GM23338 (cell line): ENCODE data around the gene IL1F10. TPM values are rescaled to one million over a fixed set of nuclear protein-coding genes. Genes with fewer than 3 reads are reported as not detected.

Experiments used
- ATAC-seq: fragments of 200-7000 bp; cut with Tn5 transposase; 3 replicates; pipeline ENCODE4 v1.9.1; 2020
- DNase-seq: peaks from one replicate; pipeline ENCODE4 v3.0.0-alpha.2; 2015; ENCODE audit warnings: low spot score
- H2AFZ ChIP-seq: fragments of 200-600 bp; sonication (generic); 2 replicates; pipeline ENCODE4 v1.8.0; 2016; ENCODE audit warnings: antibody characterized with exemption, mild to moderate bottlenecking, moderate library complexity
- H3F3A ChIP-seq: fragments of 200-600 bp; sonication (generic); replicated peaks from 2 replicates; pipeline ENCODE4 v1.8.0; 2017; ENCODE audit warnings: antibody characterized with exemption, mixed run types, low read depth
- H3K27ac ChIP-seq: fragments of 200-600 bp; sonication (generic); 2 replicates; pipeline ENCODE4 v1.6.1; 2016; ENCODE audit warnings: low read depth
- H3K27me3 ChIP-seq: fragments of 200-600 bp; sonication (generic); 2 replicates; pipeline ENCODE4 v1.8.0; 2016; ENCODE audit warnings: mild to moderate bottlenecking, mixed run types, moderate library complexity; ENCODE audit not compliant: insufficient read depth
- H3K36me3 ChIP-seq: fragments of 200-600 bp; sonication (generic); 2 replicates; pipeline ENCODE4 v1.8.0; 2016; ENCODE audit warnings: mild to moderate bottlenecking; ENCODE audit not compliant: insufficient read depth
- H3K4me1 ChIP-seq: fragments of 200-600 bp; sonication (generic); 2 replicates; pipeline ENCODE4 v1.8.0; 2016; ENCODE audit warnings: mild to moderate bottlenecking, moderate library complexity; ENCODE audit not compliant: insufficient read depth
- H3K4me2 ChIP-seq: fragments of 200-600 bp; sonication (generic); 2 replicates; pipeline ENCODE4 v1.7.1; 2017; ENCODE audit warnings: mixed run types
- H3K4me3 ChIP-seq: fragments of 200-600 bp; sonication (generic); 2 replicates; pipeline ENCODE4 v1.6.1; 2016; ENCODE audit warnings: mixed run types
- H3K79me2 ChIP-seq: fragments of 200-600 bp; sonication (generic); replicated peaks from 2 replicates; pipeline ENCODE4 v1.8.0; 2017; ENCODE audit warnings: mild to moderate bottlenecking; ENCODE audit not compliant: insufficient read depth
- H3K9me2 ChIP-seq: fragments of 200-600 bp; sonication (generic); 2 replicates; pipeline ENCODE4 v1.8.0; 2017; ENCODE audit not compliant: insufficient read depth
- H4K20me1 ChIP-seq: fragments of 200-600 bp; sonication (generic); replicated peaks from 2 replicates; pipeline ENCODE4 v1.8.0; 2017; ENCODE audit warnings: mild to moderate bottlenecking; ENCODE audit not compliant: insufficient read depth
- H3K27ac Mint-ChIP-seq: 2 replicates; pipeline ENCODE4 v1.8.0; 2020; ENCODE audit warnings: inconsistent platforms, mild to moderate bottlenecking, moderate library complexity, mixed read lengths
- H3K27me3 Mint-ChIP-seq: 3 replicates; pipeline ENCODE4 v1.8.0; 2022; ENCODE audit warnings: low read depth, mild to moderate bottlenecking, moderate library complexity, mixed read lengths, inconsistent platforms; ENCODE audit not compliant: insufficient read depth, poor library complexity
- H3K36me3 Mint-ChIP-seq: 3 replicates; pipeline ENCODE4 v1.8.0; 2021; ENCODE audit warnings: low read depth, mild to moderate bottlenecking, inconsistent platforms, moderate library complexity, mixed read lengths
- H3K4me1 Mint-ChIP-seq: 3 replicates; pipeline ENCODE4 v1.8.0; 2020; ENCODE audit warnings: mild to moderate bottlenecking, inconsistent platforms, mixed read lengths
- H3K4me3 Mint-ChIP-seq: 3 replicates; pipeline ENCODE4 v1.8.0; 2021; ENCODE audit warnings: moderate library complexity, mild to moderate bottlenecking, inconsistent platforms, mixed read lengths
- H3K9me3 Mint-ChIP-seq: 3 replicates; pipeline ENCODE4 v1.8.0; 2020; ENCODE audit warnings: moderate library complexity, mild to moderate bottlenecking, inconsistent platforms, mixed read lengths
- CREB1 ChIP-seq: fragments of 250-450 bp; sonication (Bioruptor Pico); IDR thresholded peaks from 2 replicates; pipeline ENCODE4 v1.5.0; 2020; ENCODE audit warnings: low read depth, mild to moderate bottlenecking, moderate library complexity
- ETS1 ChIP-seq: IDR thresholded peaks from 2 replicates; pipeline ENCODE4 v1.6.1; 2016; ENCODE audit warnings: antibody characterized with exemption
- EZH2 ChIP-seq: fragments of 200-600 bp; sonication (generic); IDR thresholded peaks from one replicate; pipeline ENCODE4 v1.8.0; 2017; ENCODE audit warnings: antibody characterized with exemption, mild to moderate bottlenecking, low read depth; ENCODE audit not compliant: unreplicated experiment
- EZH2phosphoT487 ChIP-seq: fragments of 200-600 bp; sonication (generic); IDR thresholded peaks from one replicate; pipeline ENCODE4 v1.8.1; 2018; ENCODE audit warnings: antibody characterized with exemption; ENCODE audit not compliant: unreplicated experiment
- JUNB ChIP-seq: IDR thresholded peaks from one replicate; pipeline ENCODE4 v1.6.1; 2016; ENCODE audit warnings: antibody characterized with exemption; ENCODE audit not compliant: unreplicated experiment
- NANOG ChIP-seq: IDR thresholded peaks from 2 replicates; pipeline ENCODE4 v1.6.1; 2016; ENCODE audit warnings: antibody characterized with exemption, borderline replicate concordance
- POLR2AphosphoS5 ChIP-seq: IDR thresholded peaks from 2 replicates; pipeline ENCODE4 v1.6.1; 2016; ENCODE audit warnings: antibody characterized with exemption, low read depth
- REST ChIP-seq: IDR thresholded peaks from one replicate; pipeline ENCODE4 v1.6.1; 2018; ENCODE audit warnings: antibody characterized with exemption; ENCODE audit not compliant: unreplicated experiment
- STAT1 ChIP-seq: IDR thresholded peaks from one replicate; pipeline ENCODE4 v1.6.1; 2016; ENCODE audit warnings: antibody characterized with exemption; ENCODE audit not compliant: unreplicated experiment
- ZNF114 ChIP-seq: fragments of 250-450 bp; sonication (Bioruptor Pico); IDR thresholded peaks from 2 replicates; pipeline ENCODE4 v1.5.0; 2020; ENCODE audit warnings: mild to moderate bottlenecking, moderate library complexity
- ZNF331 ChIP-seq: fragments of 250-450 bp; sonication (Bioruptor Pico); IDR thresholded peaks from 2 replicates; pipeline ENCODE4 v1.5.0; 2020; ENCODE audit warnings: low read depth, mild to moderate bottlenecking, moderate library complexity
- ZNF462 ChIP-seq: fragments of 250-450 bp; sonication (Bioruptor Pico); IDR thresholded peaks from 2 replicates; pipeline ENCODE4 v1.5.0; 2020; ENCODE audit warnings: mild to moderate bottlenecking, moderate library complexity
- polyA plus RNA-seq: library from polyadenylated mRNA; unstranded; fragments of >200 nt; fragmentation: Nextera tagmentation; extraction: Ambion mirVana; gene quantifications from 2 replicates; pipeline ENCODE4 v1.2.1, GENCODE V29; 2016
- total RNA-seq: library from RNA; depleted of rRNA; stranded (reverse); fragments of >200 nt; shearing (Covaris generic); gene quantifications from 2 replicates; pipeline ENCODE4 v1.2.3, GENCODE V29; 2014

IL1F10 gene
- total and polyA plus RNA-seq, 2 experiments from 2014 or later: not detected

- TF ChIP-seq POLR2AphosphoS5 (no peak), REST (no peak), STAT1 (no peak)
Measured at GRCh38 chr2:113061896-113062770, 5.6 kb upstream of the IL1F10 start (continued).

GRCh38 chr2:113064281-113064680, 3.5 kb upstream of the IL1F10 start:
- Mint-ChIP-seq H3K36me3 (no peaks in the 10 kb centered on the region; the same call in 2 of the 3 replicates), H3K9me3 (peaks cover 10% of the 10 kb centered on the region; the same call in 2 of the 3 replicates), H3K4me3 (no peak overlapping the region), H3K27ac (no peak overlapping the region), H3K27me3 (peaks cover 6% of the 10 kb centered on the region), H3K4me1 (peaks cover 6% of the 10 kb centered on the region; the same call in 1 of the 3 replicates)
- Histone ChIP-seq H3K4me1 (no peaks in the 10 kb centered on the region), H3K4me2 (no peak overlapping the region), H3F3A (no peaks in the 10 kb centered on the region), H2AFZ (no peak overlapping the region), H3K27ac (no peak overlapping the region), H3K4me3 (no peak overlapping the region), H3K27me3 (no peaks in the 10 kb centered on the region), H4K20me1 (no peaks in the 10 kb centered on the region), H3K79me2 (no peaks in the 10 kb centered on the region), H3K36me3 (no peaks in the 10 kb centered on the region), H3K9me2 (peaks cover 5% of the 10 kb centered on the region)
- DNase-seq (no peak), ATAC-seq (no peak)
- no peak for TF ChIP-seq EZH2
- TF ChIP-seq STAT1: no peak
- no peak for TF ChIP-seq EZH2phosphoT487
- TF ChIP-seq JUNB: no peak
- TF ChIP-seq POLR2AphosphoS5: no peak
- TF ChIP-seq ZNF331 (CRISPR knock-in tag): no peak
- TF ChIP-seq CREB1 (CRISPR knock-in tag): no peak
- no peak for TF ChIP-seq ETS1
- TF ChIP-seq ZNF114 (CRISPR knock-in tag): no peak
- no peak for TF ChIP-seq ZNF462 (CRISPR knock-in tag)
- TF ChIP-seq NANOG: no peak
